ENCODE measurements around the gene FAAP20.

Gene FAAP20

DNA sequence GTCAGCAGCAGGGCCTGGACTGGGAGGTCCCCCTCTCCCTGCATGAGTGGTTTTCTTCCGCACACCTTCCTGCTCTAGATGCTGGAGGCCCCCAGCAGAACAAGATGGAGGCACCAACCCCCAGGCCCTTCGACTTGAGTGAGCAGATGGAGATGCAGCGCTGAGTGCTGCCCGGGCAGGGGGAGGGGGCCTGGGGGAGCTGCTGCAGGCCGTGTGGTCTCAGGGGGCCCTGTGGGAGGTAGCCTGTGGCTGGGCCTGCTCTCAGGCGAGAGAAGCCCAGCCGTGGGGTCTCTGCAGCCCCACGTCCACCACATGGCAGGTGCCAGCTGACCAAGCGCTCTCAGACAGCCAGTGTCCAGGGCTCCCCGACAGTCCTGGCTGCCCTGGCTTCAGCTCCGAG lies 1.2 kb upstream of the FAAP20 start:
- TF ChIP-seq, protein P1, sequence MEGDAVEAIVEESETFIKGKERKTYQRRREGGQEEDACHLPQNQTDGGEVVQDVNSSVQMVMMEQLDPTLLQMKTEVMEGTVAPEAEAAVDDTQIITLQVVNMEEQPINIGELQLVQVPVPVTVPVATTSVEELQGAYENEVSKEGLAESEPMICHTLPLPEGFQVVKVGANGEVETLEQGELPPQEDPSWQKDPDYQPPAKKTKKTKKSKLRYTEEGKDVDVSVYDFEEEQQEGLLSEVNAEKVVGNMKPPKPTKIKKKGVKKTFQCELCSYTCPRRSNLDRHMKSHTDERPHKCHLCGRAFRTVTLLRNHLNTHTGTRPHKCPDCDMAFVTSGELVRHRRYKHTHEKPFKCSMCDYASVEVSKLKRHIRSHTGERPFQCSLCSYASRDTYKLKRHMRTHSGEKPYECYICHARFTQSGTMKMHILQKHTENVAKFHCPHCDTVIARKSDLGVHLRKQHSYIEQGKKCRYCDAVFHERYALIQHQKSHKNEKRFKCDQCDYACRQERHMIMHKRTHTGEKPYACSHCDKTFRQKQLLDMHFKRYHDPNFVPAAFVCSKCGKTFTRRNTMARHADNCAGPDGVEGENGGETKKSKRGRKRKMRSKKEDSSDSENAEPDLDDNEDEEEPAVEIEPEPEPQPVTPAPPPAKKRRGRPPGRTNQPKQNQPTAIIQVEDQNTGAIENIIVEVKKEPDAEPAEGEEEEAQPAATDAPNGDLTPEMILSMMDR (IDR thresholded peaks at IDR 0.05; ENCODE audit: low read depth, low read length, missing control alignments) = no peak
- in situ Hi-C loops (cut with HindIII; ENCODE audit: low sequenced_read_pairs) = loop anchor here (5.0 to 10.0 kb wide), 5 partner anchors 79 to 1229 kb away; no protein-coding TSS in a partner anchor
- H3K4me3 ChIP-seq (ENCODE audit: low read depth, low read length) = no peak overlapping the region
- DNase-seq (ENCODE audit: low read depth) = no peak

GRCh38 chr1:2194898-2195673 lies 514 bp upstream of the FAAP20 start:
- TF ChIP-seq, protein P1 (IDR thresholded peaks at IDR 0.05; ENCODE audit: low read depth, low read length, missing control alignments) = peak; percentile 86
- H3K4me3 ChIP-seq (ENCODE audit: low read depth, low read length) = peak overlapping the region; percentile 51
- in situ Hi-C loops (cut with HindIII; ENCODE audit: low sequenced_read_pairs) = loop anchor here (5.0 to 10.0 kb wide), 5 partner anchors 80 to 1230 kb away; no protein-coding TSS in a partner anchor
- DNase-seq (ENCODE audit: low read depth) = no peak

DNA sequence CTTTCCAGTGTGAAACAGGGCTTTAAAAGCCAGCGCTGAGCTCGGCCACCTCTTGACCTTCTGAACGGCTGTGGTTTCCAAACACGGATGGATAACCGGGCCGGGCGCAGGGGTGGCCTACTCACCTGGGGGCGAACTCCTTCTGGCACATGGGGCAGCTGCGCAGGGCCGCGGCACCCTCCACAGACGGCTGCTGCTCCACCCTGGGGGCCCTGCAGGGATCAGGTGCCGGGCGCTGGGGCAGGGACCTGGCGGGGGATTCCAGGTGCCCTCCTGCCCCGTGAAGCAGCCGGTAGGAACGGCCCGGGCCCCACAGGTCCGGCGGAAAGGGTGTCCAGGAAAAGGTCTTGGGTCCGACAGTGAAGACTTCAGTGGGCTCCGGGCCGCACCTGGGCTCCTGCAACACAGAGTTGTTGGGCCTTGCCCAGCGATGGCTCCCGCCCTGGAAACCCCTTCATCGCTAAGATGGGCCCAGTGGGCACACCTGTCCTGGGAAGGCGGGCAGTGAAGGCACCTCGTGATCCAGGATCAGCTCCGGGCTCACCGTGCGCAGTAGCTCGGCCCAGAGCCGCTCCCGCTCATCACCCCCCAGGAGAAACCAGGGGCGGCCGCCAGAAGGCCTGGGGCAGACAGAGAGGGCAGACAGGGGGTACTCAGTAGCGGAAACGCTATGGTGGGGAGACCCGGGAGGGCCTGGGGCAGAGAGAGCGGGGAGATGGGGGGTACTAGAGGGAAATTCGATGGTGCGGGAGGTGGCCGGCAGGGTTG lies 874 bp downstream of the FAAP20 start:
- H3K4me3 ChIP-seq (ENCODE audit: low read depth, low read length) = peak overlapping the region; percentile 51
- no peak for DNase-seq (ENCODE audit: low read depth)
- in situ Hi-C loops (cut with HindIII; ENCODE audit: low sequenced_read_pairs) = loop anchor here (10.0 kb wide), 2 partner anchors 81 to 1231 kb away; no protein-coding TSS in a partner anchor
- TF ChIP-seq, protein P1 (IDR thresholded peaks at IDR 0.05; ENCODE audit: low read depth, low read length, missing control alignments) = no peak

- DNase-seq (ENCODE audit: low read depth) = no peak
- H3K4me3 ChIP-seq (ENCODE audit: low read depth, low read length) = no peak overlapping the region
- TF ChIP-seq, protein P1 (IDR thresholded peaks at IDR 0.05; ENCODE audit: low read depth, low read length, missing control alignments) = no peak
- in situ Hi-C loops (cut with HindIII; ENCODE audit: low sequenced_read_pairs) = loop anchor here (10.0 kb wide), 2 partner anchors 82 to 1232 kb away; no protein-coding TSS in a partner anchor
Measured at GRCh38 chr1:2192031-2192995, 2.3 kb downstream of the FAAP20 start.

DNA sequence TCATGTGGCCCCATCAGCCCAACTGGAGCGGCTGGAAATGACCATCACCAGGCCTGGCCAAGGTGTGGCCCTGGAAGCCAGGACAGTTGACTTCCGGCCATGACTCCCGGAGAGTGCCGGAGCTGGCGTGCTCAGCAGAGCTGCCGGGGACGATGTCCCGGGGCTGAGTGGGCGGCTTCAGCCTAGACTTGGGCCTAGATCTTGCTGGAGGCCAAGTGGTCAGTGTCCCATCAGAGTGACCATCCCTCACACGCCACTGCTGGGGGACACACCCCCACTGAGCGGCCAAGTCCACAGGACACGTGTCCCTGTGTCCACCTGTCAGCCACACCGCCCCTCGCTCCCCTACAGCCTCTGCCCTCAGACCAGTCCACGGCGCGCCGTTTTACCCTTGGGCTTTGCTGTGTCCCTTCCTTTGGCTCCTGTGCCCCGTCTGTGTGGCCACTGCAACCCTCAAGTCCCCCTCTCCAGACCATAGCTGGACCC lies 4.0 kb downstream of the FAAP20 start:
- TF ChIP-seq, protein P1 (IDR thresholded peaks at IDR 0.05; ENCODE audit: low read depth, low read length, missing control alignments) = no peak
- no peak for DNase-seq (ENCODE audit: low read depth)
- peak overlapping the region; percentile 47 for H3K4me3 ChIP-seq (ENCODE audit: low read depth, low read length)
- in situ Hi-C loops (cut with HindIII; ENCODE audit: low sequenced_read_pairs) = loop anchor here (10.0 kb wide), 2 partner anchors 84 to 1234 kb away; no protein-coding TSS in a partner anchor

Data from astrocyte of the cerebellum (primary cell).